H1 (cell line): ENCODE measurements around the gene RYK. TPM values are rescaled to one million over a fixed set of nuclear protein-coding genes. Genes with fewer than 3 reads are reported as not detected.

Experiments used
- CTCF ChIA-PET: fragments of 300-600 bp; sonication (Branson Sonifier 250); formaldehyde crosslinking; loops from one replicate; lab custom pipeline; 2021; ENCODE audit not compliant: partially characterized antibody; lab: Charles Lee
- POLR2A ChIA-PET: fragments of 300-600 bp; sonication (Branson Sonifier 250); formaldehyde crosslinking; loops from one replicate; lab custom pipeline; 2021; ENCODE audit warnings: inconsistent platforms; ENCODE audit not compliant: partially characterized antibody; lab: Charles Lee
- DNase-seq, 2 experiments: peaks; one replicate each; pipeline versions ENCODE4 v3.0.0 to v3.0.0-alpha.2; 2010 to 2022; ENCODE audit warnings: low spot score in 2 of 2, low read depth in 1 of 2, mixed read lengths in 1 of 2
- FAIRE-seq: peaks from 2 replicates; lab custom pipeline; 2011; peaks lifted over from hg19 to GRCh38; lab: Jason Lieb, UNC
- H2AFZ ChIP-seq: 2 replicates; pipeline ENCODE4 v1.8.1; 2012; ENCODE audit warnings: low read length, inconsistent platforms
- H2AK5ac ChIP-seq: 2 replicates; pipeline ENCODE4 v1.6.1; 2013; ENCODE audit warnings: low read depth, low read length
- H2BK120ac ChIP-seq: replicated peaks from 2 replicates; pipeline ENCODE3; 2013; ENCODE audit warnings: low read depth, low read length, inconsistent platforms
- H2BK12ac ChIP-seq: 2 replicates; pipeline ENCODE4 v1.6.1; 2013; ENCODE audit warnings: low read depth, low read length
- H2BK15ac ChIP-seq: 2 replicates; pipeline ENCODE4 v1.6.1; 2013; ENCODE audit warnings: low read length
- H2BK20ac ChIP-seq: 2 replicates; pipeline ENCODE4 v1.6.1; 2013; ENCODE audit warnings: low read length
- H2BK5ac ChIP-seq: 2 replicates; pipeline ENCODE4 v1.6.1; 2013; ENCODE audit warnings: low read depth, low read length
- H3K14ac ChIP-seq: 2 replicates; pipeline ENCODE4 v1.6.1; 2013; ENCODE audit warnings: inconsistent platforms; ENCODE audit not compliant: insufficient read length
- H3K18ac ChIP-seq: 2 replicates; pipeline ENCODE4 v1.6.1; 2013; ENCODE audit warnings: low read length; ENCODE audit errors: extremely low read depth
- H3K23ac ChIP-seq: 2 replicates; pipeline ENCODE4 v1.6.1; 2013; ENCODE audit warnings: inconsistent platforms; ENCODE audit not compliant: insufficient read length
- H3K23me2 ChIP-seq: 2 replicates; pipeline ENCODE4 v1.6.1; 2013; ENCODE audit warnings: low read depth, low read length
- H3K27ac ChIP-seq: 2 replicates; pipeline ENCODE4 v1.6.1; 2011; ENCODE audit warnings: low read depth, low read length, inconsistent platforms
- H3K27me3 ChIP-seq, 4 experiments: replicated peaks in 1 of 4; 1 replicate in 1 of 4; 2 replicates in 3 of 4; pipeline versions ENCODE4 v1.6.1 to v1.8.1; 2011 to 2013; ENCODE audit warnings: low read length in 3 of 4, mild to moderate bottlenecking in 3 of 4, inconsistent platforms in 2 of 4, mixed read lengths in 2 of 4, moderate library complexity in 1 of 4; ENCODE audit not compliant: control insufficient read depth in 3 of 4, insufficient read depth in 3 of 4; ENCODE audit errors: extremely low read depth in 1 of 4
- H3K36me3 ChIP-seq, 4 experiments: 2 replicates each; pipeline versions ENCODE4 v1.6.1 to v1.8.1; 2011 to 2013; ENCODE audit warnings: mild to moderate bottlenecking in 4 of 4, low read length in 3 of 4, moderate library complexity in 2 of 4, control low read depth in 1 of 4, inconsistent platforms in 1 of 4; ENCODE audit not compliant: insufficient read depth in 4 of 4, control insufficient read depth in 2 of 4
- H3K4ac ChIP-seq: replicated peaks from 2 replicates; pipeline ENCODE3; 2013; ENCODE audit warnings: low read length, low read depth, mixed read lengths, inconsistent platforms; ENCODE audit not compliant: insufficient read length
- H3K4me1 ChIP-seq, 4 experiments: replicated peaks in 1 of 4; 1 replicate in 1 of 4; 2 replicates in 3 of 4; pipeline versions ENCODE4 v1.6.1 to v1.8.1; 2011 to 2013; ENCODE audit warnings: low read length in 3 of 4, inconsistent platforms in 2 of 4, mixed read lengths in 1 of 4; ENCODE audit not compliant: insufficient read depth in 4 of 4, control insufficient read depth in 3 of 4
- H3K4me2 ChIP-seq, 2 experiments: 2 replicates each; pipeline versions ENCODE4 v1.6.1 to v1.8.1; 2011 to 2013; ENCODE audit warnings: low read depth in 2 of 2, low read length in 2 of 2, control low read depth in 1 of 2, inconsistent platforms in 1 of 2, mild to moderate bottlenecking in 1 of 2; ENCODE audit not compliant: insufficient read depth in 1 of 2
- H3K4me3 ChIP-seq, 4 experiments: fragments of 200-600, 300-600 bp in 1 of 4; sonication (generic), shearing (Covaris generic), sonication (Bioruptor Twin) in 1 of 4; 2 replicates each; pipeline versions ENCODE4 v1.5.1 to v1.8.1; 2011 to 2016; ENCODE audit warnings: low read length in 4 of 4, low read depth in 3 of 4, control low read depth in 2 of 4, inconsistent platforms in 2 of 4, mild to moderate bottlenecking in 2 of 4, mixed read lengths in 1 of 4, moderate library complexity in 1 of 4; ENCODE audit not compliant: insufficient read depth in 2 of 4; ENCODE audit errors: extremely low read depth in 1 of 4
- H3K56ac ChIP-seq: replicated peaks from 2 replicates; pipeline ENCODE3; 2013; ENCODE audit warnings: low read depth, mild to moderate bottlenecking, mixed read lengths, low read length, inconsistent platforms; ENCODE audit not compliant: insufficient read length
- H3K79me1 ChIP-seq: 2 replicates; pipeline ENCODE4 v1.6.1; 2013; ENCODE audit warnings: low read depth, low read length, control low read depth
- H3K79me2 ChIP-seq, 2 experiments: 2 replicates each; pipeline versions ENCODE4 v1.6.1 to v1.8.1; 2012 to 2013; ENCODE audit warnings: low read length in 2 of 2, mild to moderate bottlenecking in 2 of 2, inconsistent platforms in 1 of 2; ENCODE audit not compliant: insufficient read depth in 2 of 2, control insufficient read depth in 1 of 2
- H3K9ac ChIP-seq, 4 experiments: replicated peaks in 1 of 4; 1 replicate in 1 of 4; 2 replicates in 3 of 4; pipeline versions ENCODE4 v1.6.1 to v1.8.1; 2011 to 2013; ENCODE audit warnings: low read depth in 3 of 4, low read length in 3 of 4, control low read depth in 2 of 4, mild to moderate bottlenecking in 2 of 4, moderate library complexity in 2 of 4, inconsistent platforms in 1 of 4; ENCODE audit errors: extremely low read depth in 1 of 4
- H3K9me3 ChIP-seq, 2 experiments: 2 replicates each; pipeline versions ENCODE4 v1.6.1 to v1.8.1; 2012 to 2013; ENCODE audit warnings: mild to moderate bottlenecking in 2 of 2, moderate library complexity in 2 of 2, control low read depth in 1 of 2, inconsistent platforms in 1 of 2, low read depth in 1 of 2, low read length in 1 of 2, mixed read lengths in 1 of 2; ENCODE audit not compliant: insufficient read depth in 2 of 2
- H4K20me1 ChIP-seq, 2 experiments: replicated peaks in 1 of 2; 2 replicates each; pipeline versions ENCODE3 to v1.8.1; 2011 to 2013; ENCODE audit warnings: inconsistent platforms in 2 of 2, low read length in 2 of 2, mild to moderate bottlenecking in 1 of 2; ENCODE audit not compliant: insufficient read depth in 2 of 2, control insufficient read depth in 1 of 2
- H4K5ac ChIP-seq: 2 replicates; pipeline ENCODE4 v1.6.1; 2013; ENCODE audit warnings: low read length, low read depth, mixed read lengths, inconsistent platforms; ENCODE audit not compliant: insufficient read length
- H4K8ac ChIP-seq: 2 replicates; pipeline ENCODE4 v1.8.0; 2013; ENCODE audit warnings: mild to moderate bottlenecking, moderate library complexity, low read length, inconsistent platforms; ENCODE audit not compliant: insufficient read depth; ENCODE audit errors: extremely low read depth
- H4K91ac ChIP-seq: replicated peaks from 2 replicates; pipeline ENCODE3; 2013; ENCODE audit warnings: low read length, mixed read lengths, inconsistent platforms; ENCODE audit not compliant: insufficient read length
- ASH2L ChIP-seq: fragments of 200-600, 300-600 bp; sonication (generic); IDR thresholded peaks from one replicate; pipeline ENCODE4 v1.7.1; 2017; ENCODE audit warnings: low read length
- ATF3 ChIP-seq: IDR thresholded peaks from 2 replicates; pipeline ENCODE4 v1.6.1; 2011; ENCODE audit warnings: low read depth, mild to moderate bottlenecking, low read length; ENCODE audit not compliant: insufficient read depth
- CBX8 ChIP-seq: fragments of 300-800, 300-1000 bp; sonication (generic); IDR thresholded peaks from 2 replicates; pipeline ENCODE4 v1.7.1; 2016; ENCODE audit warnings: low read depth, low read length, borderline replicate concordance
- CHD2 ChIP-seq: IDR thresholded peaks from 2 replicates; pipeline ENCODE4 v1.6.1; 2012; ENCODE audit warnings: low read length, improper control_type of control experiment
- CTCF ChIP-seq, 3 experiments: IDR thresholded peaks; 1 replicate in 2 of 3; 2 replicates in 1 of 3; pipeline versions ENCODE4 v1.5.1 to v1.6.1; 2011; ENCODE audit warnings: low read length in 3 of 3, mild to moderate bottlenecking in 3 of 3, inconsistent platforms in 2 of 3, low read depth in 1 of 3, moderate library complexity in 1 of 3; ENCODE audit not compliant: insufficient read depth in 1 of 3; ENCODE audit errors: control extremely low read depth in 1 of 3
- HDAC2 ChIP-seq, 2 experiments: fragments of 300-600 bp in 1 of 2; sonication (generic) in 1 of 2; IDR thresholded peaks; 2 replicates each; pipeline ENCODE4 v1.6.1; 2011 to 2012; ENCODE audit warnings: low read depth in 2 of 2, low read length in 2 of 2, mild to moderate bottlenecking in 2 of 2, moderate library complexity in 2 of 2, borderline replicate concordance in 1 of 2, inconsistent platforms in 1 of 2
- JUN ChIP-seq: IDR thresholded peaks from 2 replicates; pipeline ENCODE4 v1.6.1; 2011; ENCODE audit warnings: low read depth, mild to moderate bottlenecking, improper control_type of control experiment, low read length
- SIN3A ChIP-seq, 2 experiments: IDR thresholded peaks in 1 of 2; conservative IDR thresholded peaks in 1 of 2; 2 replicates each; pipeline ENCODE4 v1.6.1; 2011 to 2012; ENCODE audit warnings: low read length in 2 of 2, improper control_type of control experiment in 1 of 2, low read depth in 1 of 2, mild to moderate bottlenecking in 1 of 2
- SP4 ChIP-seq: IDR thresholded peaks from 2 replicates; pipeline ENCODE4 v1.6.1; 2012; ENCODE audit warnings: low read length, inconsistent platforms
- TAF7 ChIP-seq: optimal IDR thresholded peaks from 2 replicates; pipeline ENCODE3; 2011; ENCODE audit warnings: low read depth, mild to moderate bottlenecking, inconsistent platforms, low read length, moderate library complexity, borderline replicate concordance
- WGBS, 2 experiments: shearing (Covaris generic) in 1 of 2; methylation state at CpG; one replicate each; pipeline versions ENCODE4 v1.1.6 to v1.1.7; 2013 to 2015; ENCODE audit warnings: low lambda C conversion rate in 2 of 2, mixed read lengths in 2 of 2, inconsistent platforms in 1 of 2, low coverage in 1 of 2, missing lambda C conversion rate in 1 of 2; ENCODE audit not compliant: insufficient replicate concordance in 2 of 2, insufficient coverage in 1 of 2, insufficient read length in 1 of 2; ENCODE audit errors: extremely low coverage in 1 of 2, missing lambda C conversion rate in 1 of 2; 5-methylcytosine and 5-hydroxymethylcytosine counted together
- polyA plus RNA-seq, 7 experiments: library from polyadenylated mRNA; depleted of rRNA in 3 of 7; stranded (reverse) in 5 of 7; unstranded in 2 of 7; fragments of >200 nt in 5 of 7; fragments of 200-250 nt in 2 of 7; gene quantifications; 1 replicate in 5 of 7; 2 replicates in 1 of 7; 4 replicates in 1 of 7; pipeline versions ENCODE4 v1.2.1 to v1.2.3, GENCODE V29; 2011 to 2013; ENCODE audit warnings: missing spikeins in 2 of 7, mixed read lengths in 2 of 7
- total RNA-seq: library from RNA; stranded (reverse); fragmentation: NEBNext Ultra II Directional; extraction: Animal tissue kit (Norgen Biotek cat#: 25700); gene quantifications from 2 replicates; pipeline ENCODE4 v1.2.1, GENCODE V29; 2021

The RYK gene
- total and polyA plus RNA-seq, 2 of the 8 experiments (the other 6 are each of a cell fraction or from before 2014, with no cell fraction given), result 30.5 to 63.8 TPM

DNA sequence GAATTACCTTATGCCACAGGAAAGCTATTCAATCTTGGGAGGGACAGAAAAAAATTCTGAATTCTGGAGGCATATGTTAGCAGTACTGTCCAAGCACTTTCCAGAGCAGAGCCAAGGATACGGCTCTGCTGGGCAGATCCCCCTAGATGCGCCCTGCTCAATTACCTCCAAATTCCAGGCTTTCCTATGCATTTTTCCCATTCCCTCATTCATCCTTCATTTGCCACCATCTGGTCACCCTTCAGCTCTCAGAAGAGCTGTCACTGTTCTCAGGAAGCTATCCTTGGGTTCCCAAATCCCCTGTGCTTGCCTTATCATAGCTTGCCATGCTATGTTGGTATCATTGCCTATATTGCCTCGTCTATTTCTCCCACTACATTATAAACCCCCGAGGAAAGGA lies 45.2 kb downstream of the RYK start:
- Histone ChIP-seq H4K8ac (no peak overlapping the region), H4K20me1 (peaks cover 0 to 2% of the 10 kb centered on the region in 2 experiments), H2AK5ac (no peak overlapping the region), H2AFZ (no peak overlapping the region), H3K36me3 (peaks cover 2 to 26% (median 15%) of the 10 kb centered on the region in 4 experiments), H2BK15ac (no peak overlapping the region), H3K9ac (no peak overlapping the region), H2BK12ac (no peak overlapping the region), H3K27me3 (no peaks in the 10 kb centered on the region), H3K14ac (no peak overlapping the region), H3K4me3 (no peak overlapping the region), H3K23me2 (no peaks in the 10 kb centered on the region), H3K18ac (no peak overlapping the region), H3K79me1 (no peaks in the 10 kb centered on the region; the same call in 1 of the 2 replicates), H3K79me2 (no peaks in the 10 kb centered on the region; a peak in 1 of 4 replicates), H2BK20ac (no peak overlapping the region), H3K4me2 (no peak overlapping the region), H3K9me3 (peaks cover 0 to 3% of the 10 kb centered on the region in 2 experiments; a peak in 1 of 4 replicates), H2BK5ac (no peak overlapping the region), H4K91ac (no peak overlapping the region), H3K56ac (no peak overlapping the region), H3K4me1 (peaks cover 0 to 3% (median 0%) of the 10 kb centered on the region in 4 experiments; a peak in 1 of 7 replicates), H3K27ac (no peak overlapping the region), H3K4ac (no peak overlapping the region), H2BK120ac (no peak overlapping the region), H4K5ac (no peak overlapping the region), H3K23ac (no peak overlapping the region)
- CTCF ChIA-PET, result interaction anchor here (0.7 to 1.0 kb wide), 2 partner anchors 9 to 270 kb away, joined by 3 read pairs; no protein-coding TSS in a partner anchor
- 96% methylated on average over 4 of the region's 4 CpGs; no CpG with 5 or more reads in 1 of the 2 experiments for WGBS, 2 experiments
- no peak for FAIRE-seq
- DNase-seq, result no peak
- POLR2A ChIA-PET, result no interaction called here
- TF ChIP-seq HDAC2 (IDR thresholded peaks at IDR 0.05; ENCODE audit: borderline replicate concordance in 1 of 2, low read depth in 2 of 2, low read length in 2 of 2) (no peak), TAF7 (no peak), SP4 (no peak), JUN (no peak), SIN3A (conservative IDR thresholded peaks at IDR 0.05 in 1 of 2, IDR thresholded peaks at IDR 0.05 in 1 of 2; ENCODE audit: low read depth in 1 of 2, low read length in 2 of 2) (no peak), CBX8 (no peak), ASH2L (no peak), CTCF (IDR thresholded peaks at IDR 0.05; ENCODE audit: control extremely low read depth in 1 of 3, insufficient read depth in 1 of 3, low read depth in 1 of 3, low read length in 3 of 3) (no peak), ATF3 (no peak), CHD2 (no peak)
